ENCODE results near the gene INO80C. TPM values are rescaled to one million over a fixed set of nuclear protein-coding genes. Genes with fewer than 3 reads are reported as not detected.

The INO80C gene
- total RNA-seq, 1 donor from 2014 or later = 33.8 TPM

DNA sequence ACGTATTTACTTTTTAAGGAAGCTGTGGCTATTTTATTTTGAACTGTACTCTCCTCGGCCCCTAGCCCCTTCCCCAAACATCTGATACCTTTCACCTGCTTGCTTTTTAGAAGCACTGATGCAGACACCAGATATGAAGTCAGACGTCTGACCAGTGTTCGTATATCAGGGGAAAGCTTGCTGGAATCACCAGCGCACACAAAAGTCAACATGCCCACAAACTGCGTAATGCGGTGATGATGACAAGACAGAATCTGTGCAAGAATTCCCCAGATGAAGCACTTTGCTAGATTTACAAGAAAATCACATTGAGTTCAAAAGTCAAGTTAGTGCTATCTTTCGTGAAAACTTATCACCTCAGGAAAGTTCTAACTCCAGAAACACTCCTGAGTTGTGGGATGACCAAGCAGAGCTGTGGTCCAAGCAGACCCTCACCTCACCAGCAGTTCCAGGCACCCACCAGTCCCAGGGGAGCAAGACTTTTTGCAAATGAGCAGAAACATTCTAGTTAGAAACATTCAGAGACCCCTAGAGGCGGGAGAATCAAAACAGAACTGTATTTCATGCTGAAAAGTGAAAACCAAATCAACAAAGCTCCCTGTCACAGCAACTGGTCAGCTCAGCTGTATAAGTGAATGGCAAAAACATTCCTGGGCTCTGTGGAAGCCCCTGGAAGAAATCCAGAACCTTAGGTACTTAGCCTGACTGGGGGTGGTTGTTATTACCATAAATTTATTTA, 55.7 kb downstream of the INO80C start:
- Mint-ChIP-seq H3K27ac (ENCODE audit: unreplicated experiment) (no peak overlapping the region), H3K36me3 (ENCODE audit: low read depth) (no peaks in the 10 kb centered on the region), H3K4me1 (peaks cover 7% of the 10 kb centered on the region), H3K27me3 (ENCODE audit: low read depth) (no peaks in the 10 kb centered on the region), H3K4me3 (no peak overlapping the region), H3K9me3 (no peaks in the 10 kb centered on the region)
- DNase-seq (ENCODE audit: low read depth, low spot score) = no peak
- TF ChIP-seq, protein P1, sequence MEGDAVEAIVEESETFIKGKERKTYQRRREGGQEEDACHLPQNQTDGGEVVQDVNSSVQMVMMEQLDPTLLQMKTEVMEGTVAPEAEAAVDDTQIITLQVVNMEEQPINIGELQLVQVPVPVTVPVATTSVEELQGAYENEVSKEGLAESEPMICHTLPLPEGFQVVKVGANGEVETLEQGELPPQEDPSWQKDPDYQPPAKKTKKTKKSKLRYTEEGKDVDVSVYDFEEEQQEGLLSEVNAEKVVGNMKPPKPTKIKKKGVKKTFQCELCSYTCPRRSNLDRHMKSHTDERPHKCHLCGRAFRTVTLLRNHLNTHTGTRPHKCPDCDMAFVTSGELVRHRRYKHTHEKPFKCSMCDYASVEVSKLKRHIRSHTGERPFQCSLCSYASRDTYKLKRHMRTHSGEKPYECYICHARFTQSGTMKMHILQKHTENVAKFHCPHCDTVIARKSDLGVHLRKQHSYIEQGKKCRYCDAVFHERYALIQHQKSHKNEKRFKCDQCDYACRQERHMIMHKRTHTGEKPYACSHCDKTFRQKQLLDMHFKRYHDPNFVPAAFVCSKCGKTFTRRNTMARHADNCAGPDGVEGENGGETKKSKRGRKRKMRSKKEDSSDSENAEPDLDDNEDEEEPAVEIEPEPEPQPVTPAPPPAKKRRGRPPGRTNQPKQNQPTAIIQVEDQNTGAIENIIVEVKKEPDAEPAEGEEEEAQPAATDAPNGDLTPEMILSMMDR (conservative IDR thresholded peaks at IDR 0.05) = no peak

DNA sequence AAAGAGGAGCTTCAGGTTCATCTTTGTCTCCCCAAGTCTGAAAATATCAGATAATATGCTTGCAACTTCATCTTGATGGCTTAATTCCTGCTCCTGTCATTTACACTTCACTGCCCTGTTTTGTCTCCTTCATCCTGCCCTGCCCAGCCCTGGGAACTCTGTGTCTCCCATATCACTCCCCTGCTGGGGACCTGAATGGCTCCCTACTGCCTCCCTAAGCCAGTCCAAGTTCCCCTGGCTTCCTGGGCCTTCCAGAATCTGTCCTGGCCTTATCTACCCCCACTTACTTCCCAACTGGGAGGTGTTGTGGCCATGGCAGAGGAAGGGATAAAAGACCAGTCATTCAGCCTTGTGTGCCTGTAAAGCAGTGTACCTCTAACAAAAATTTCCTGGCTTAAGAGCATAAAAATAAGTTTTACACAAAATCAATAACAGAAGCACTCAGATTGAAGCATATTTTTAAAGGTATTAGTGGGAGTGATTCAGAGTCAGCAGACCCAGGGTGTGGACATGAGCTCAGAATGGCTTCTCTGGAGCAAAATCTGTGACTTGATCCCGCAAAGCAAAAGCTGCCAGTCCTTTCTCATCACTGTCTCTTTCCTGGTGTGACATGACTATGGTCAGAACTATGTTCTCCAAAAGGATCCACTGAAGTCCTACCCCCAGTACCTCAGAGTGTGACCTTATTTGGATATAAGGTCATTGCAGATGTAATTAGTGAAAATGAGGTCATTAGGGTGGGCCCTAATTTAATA, 59.1 kb downstream of the INO80C start:
- H3K36me3 Mint-ChIP-seq (ENCODE audit: low read depth) = no peaks in the 10 kb centered on the region
- TF ChIP-seq, protein P1 (conservative IDR thresholded peaks at IDR 0.05) = no peak
- no peak overlapping the region for H3K27ac Mint-ChIP-seq (ENCODE audit: unreplicated experiment)
- no peaks in the 10 kb centered on the region for H3K27me3 Mint-ChIP-seq (ENCODE audit: low read depth)
- DNase-seq (ENCODE audit: low read depth, low spot score) = no peak
- peaks cover 2% of the 10 kb centered on the region for H3K9me3 Mint-ChIP-seq
- peaks cover 7% of the 10 kb centered on the region for H3K4me1 Mint-ChIP-seq
- no peak overlapping the region for H3K4me3 Mint-ChIP-seq

- H3K27me3 Mint-ChIP-seq (ENCODE audit: low read depth) = no peaks in the 10 kb centered on the region
- peaks cover 2% of the 10 kb centered on the region for H3K9me3 Mint-ChIP-seq
- no peak for DNase-seq (ENCODE audit: low read depth, low spot score)
- H3K36me3 Mint-ChIP-seq (ENCODE audit: low read depth) = no peaks in the 10 kb centered on the region
- H3K4me1 Mint-ChIP-seq = peaks cover 3% of the 10 kb centered on the region
- TF ChIP-seq, protein P1 (conservative IDR thresholded peaks at IDR 0.05) = no peak
- no peak overlapping the region for H3K4me3 Mint-ChIP-seq
- no peak overlapping the region for H3K27ac Mint-ChIP-seq (ENCODE audit: unreplicated experiment)
Measured at GRCh38 chr18:35437836-35438235, 59.9 kb downstream of the INO80C start.

GRCh38 chr18:35436076-35436649, 61.6 kb downstream of the INO80C start:
- TF ChIP-seq, protein P1 (conservative IDR thresholded peaks at IDR 0.05) = no peak
- Mint-ChIP-seq H3K4me3 (no peak overlapping the region), H3K9me3 (peaks cover 2% of the 10 kb centered on the region), H3K36me3 (ENCODE audit: low read depth) (no peaks in the 10 kb centered on the region), H3K27me3 (ENCODE audit: low read depth) (no peaks in the 10 kb centered on the region), H3K27ac (ENCODE audit: unreplicated experiment) (no peak overlapping the region), H3K4me1 (no peaks in the 10 kb centered on the region)
- no peak for DNase-seq (ENCODE audit: low read depth, low spot score)

DNA sequence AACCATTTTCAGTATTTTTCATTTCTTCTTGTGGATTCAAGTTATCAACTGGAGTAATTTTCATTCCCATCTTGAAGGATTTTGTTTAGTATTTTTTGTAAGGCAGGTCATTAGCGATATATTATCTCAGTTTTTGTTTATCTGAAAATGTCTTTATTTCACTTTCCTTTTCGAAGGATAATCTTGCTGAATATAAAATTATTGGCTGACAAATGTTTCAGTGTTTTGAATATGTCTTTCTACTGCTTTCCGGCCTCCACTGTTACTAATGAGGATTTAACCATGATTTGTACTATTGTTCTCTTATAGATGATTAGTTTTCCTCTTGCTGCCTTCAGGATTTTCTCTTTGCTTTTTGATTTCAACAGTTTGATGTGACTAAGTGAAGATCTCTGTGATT, 62.4 kb downstream of the INO80C start:
- H3K9me3 Mint-ChIP-seq = peaks cover 2% of the 10 kb centered on the region
- TF ChIP-seq, protein P1 (conservative IDR thresholded peaks at IDR 0.05) = no peak
- no peaks in the 10 kb centered on the region for H3K36me3 Mint-ChIP-seq (ENCODE audit: low read depth)
- no peaks in the 10 kb centered on the region for H3K4me1 Mint-ChIP-seq
- DNase-seq (ENCODE audit: low read depth, low spot score) = no peak
- H3K27me3 Mint-ChIP-seq (ENCODE audit: low read depth) = no peaks in the 10 kb centered on the region
- no peak overlapping the region for H3K27ac Mint-ChIP-seq (ENCODE audit: unreplicated experiment)
- no peak overlapping the region for H3K4me3 Mint-ChIP-seq

Measured in neural crest cell (in vitro differentiated cells).